GM18951 (cell line): Measurements from ENCODE around the gene RPS18.
"Not testable (repeated sequence)": the region's sequence is repeated elsewhere in the genome, so short reads cannot be mapped to it uniquely, and the experiment has no call there.

ENCODE experiments used
- POLR2A ChIP-seq: IDR thresholded peaks from 4 replicates; pipeline ENCODE4 v1.6.1; 2011; ENCODE audit warnings: mild to moderate bottlenecking; ENCODE audit not compliant: insufficient read length, insufficient read depth; ENCODE audit errors: extremely low read depth
- in situ Hi-C: fragments of 300-500 bp; cut with MboI; formaldehyde crosslinking; loops from one replicate; pipeline ENCODE4 v1.12.0; 2022; ENCODE audit warnings: low sequenced_read_pairs, mixed read lengths, inconsistent platforms; ENCODE audit not compliant: unreplicated experiment

The RPS18 gene

GRCh38 chr6:33276581-33276863, 4.6 kb downstream of the RPS18 start:
- in situ Hi-C loops, result no loop called here
- TF ChIP-seq POLR2A, result no peak

GRCh38 chr6:33276864-33277662, 5.2 kb downstream of the RPS18 start, which contains the start of gene B3GALT4:
Gene B3GALT4, plus strand, starts transcription at chr6:33277123. Its CDS starts 297 bp downstream, at chr6:33277420.
- peak; percentile 81 for TF ChIP-seq POLR2A
- in situ Hi-C loops, result no loop called here

GRCh38 chr6:33277663-33278391, 6.0 kb downstream of the RPS18 start:
- TF ChIP-seq POLR2A, result peak; percentile 20
- in situ Hi-C loops, result no loop called here

- in situ Hi-C loops, result no loop called here
- TF ChIP-seq POLR2A, result no peak
Observed at GRCh38 chr6:33278392-33278741, 6.5 kb downstream of the RPS18 start.

- in situ Hi-C loops, result no loop called here
- TF ChIP-seq POLR2A, result no peak
Observed at GRCh38 chr6:33278810-33279209, 6.9 kb downstream of the RPS18 start.

GRCh38 chr6:33279257-33279695, 7.4 kb downstream of the RPS18 start:
- in situ Hi-C loops, result no loop called here

GRCh38 chr6:33279971-33280511, 8.2 kb downstream of the RPS18 start:
- TF ChIP-seq POLR2A, result no peak
- in situ Hi-C loops, result no loop called here

More at GRCh38 chr6:33279257-33279695, 7.4 kb downstream of the RPS18 start:
- TF ChIP-seq POLR2A, result no peak

- in situ Hi-C loops, result no loop called here
- TF ChIP-seq POLR2A, result no peak
Observed at GRCh38 chr6:33280539-33280938, 8.7 kb downstream of the RPS18 start.

- in situ Hi-C loops, result not testable (repeated sequence)
Observed at GRCh38 chr6:33285214-33285613, 13.3 kb downstream of the RPS18 start.

- in situ Hi-C loops, result no loop called here
- TF ChIP-seq POLR2A, result no peak
Observed at GRCh38 chr6:33286946-33287914, 15.4 kb downstream of the RPS18 start.

- TF ChIP-seq POLR2A, result no peak
- in situ Hi-C loops, result no loop called here
Observed at GRCh38 chr6:33288141-33288920, 16.5 kb downstream of the RPS18 start.
